Naive thymus-derived CD8-positive, alpha-beta T cell (primary cell): ENCODE results near the gene GATA5. TPM values are rescaled to one million over a fixed set of nuclear protein-coding genes. Genes with fewer than 3 reads are reported as not detected.
A peak's percentile ranks its signal among the peaks of the same experiment; 100 is the strongest.

Experiments
- ATAC-seq, 2 donors: fragments of 150-1000 bp; cut with Tn5 transposase in 1 of 2; sonication (Bioruptor Pico), chemical (Tn5 transposase) in 1 of 2; 1 replicate in 1 of 2; 2 replicates in 1 of 2; pipeline ENCODE4 v1.10.0; 2021; ENCODE audit warnings: mild to moderate bottlenecking in 2 of 2, moderate library complexity in 2 of 2
- POLR2A ChIA-PET: fragments of 350-600 bp; sonication (Branson Sonifier 250); formaldehyde crosslinking; loops from one replicate; lab custom pipeline; 2021; ENCODE audit warnings: antibody characterized with exemption; lab: Charles Lee
- DNase-seq, 10 donors: peaks; one replicate each; pipeline versions ENCODE4 v3.0.0 to v3.0.0-alpha.2; 2020 to 2022
- H3K27ac Mint-ChIP-seq, 10 donors: one replicate each; pipeline ENCODE4 v1.8.0; 2020 to 2022; ENCODE audit warnings: mild to moderate bottlenecking in 10 of 10, mixed read lengths in 10 of 10, moderate library complexity in 4 of 10, inconsistent platforms in 1 of 10
- H3K27me3 Mint-ChIP-seq, 5 donors: one replicate each; pipeline ENCODE4 v1.8.0; 2021 to 2022; ENCODE audit warnings: mixed read lengths in 5 of 5
- H3K36me3 Mint-ChIP-seq, 3 donors: one replicate each; pipeline ENCODE4 v1.8.0; 2020 to 2022; ENCODE audit warnings: mixed read lengths in 3 of 3, mild to moderate bottlenecking in 2 of 3, inconsistent platforms in 1 of 3
- H3K4me1 Mint-ChIP-seq, 4 donors: one replicate each; pipeline ENCODE4 v1.8.0; 2021 to 2022; ENCODE audit warnings: mixed read lengths in 4 of 4
- H3K4me3 Mint-ChIP-seq, 10 donors: one replicate each; pipeline ENCODE4 v1.8.0; 2020 to 2022; ENCODE audit warnings: mild to moderate bottlenecking in 10 of 10, mixed read lengths in 10 of 10, moderate library complexity in 6 of 10, inconsistent platforms in 1 of 10
- H3K9me3 Mint-ChIP-seq, 9 donors: one replicate each; pipeline ENCODE4 v1.8.0; 2020 to 2022; ENCODE audit warnings: mixed read lengths in 9 of 9, mild to moderate bottlenecking in 3 of 9, inconsistent platforms in 1 of 9, moderate library complexity in 1 of 9
- polyA plus RNA-seq, 3 donors: library from polyadenylated mRNA; unstranded; fragments of 300-500 nt; fragmentation: Illumina TruSeq; gene quantifications; one replicate each; pipeline ENCODE4 v1.2.3, GENCODE V29; 2021
- total RNA-seq, 8 experiments: library from RNA in 2 of 8; stranded (reverse) in 2 of 8; gene quantifications; one replicate each; pipeline ENCODE4 v1.2.3 and lab custom pipeline; 2021 to 2026

Gene GATA5
- total and polyA plus RNA-seq, 5 experiments from 2014 or later = not detected

- Mint-ChIP-seq H3K9me3 (no peaks in the 10 kb centered on the region), H3K4me1 (no peaks in the 10 kb centered on the region), H3K27ac (no peak overlapping the region), H3K27me3 (peaks cover 0 to 10% (median under 1%) of the 10 kb centered on the region in 5 donors), H3K36me3 (no peaks in the 10 kb centered on the region), H3K4me3 (no peak overlapping the region)
- DNase-seq = no peak
- POLR2A ChIA-PET = no interaction called here
- no peak for ATAC-seq
Observed at GRCh38 chr20:62464425-62464770, 11.4 kb downstream of the GATA5 start.

GRCh38 chr20:62463651-62464424 is 12.0 kb downstream of the GATA5 start:
- no peak for ATAC-seq
- no peak overlapping the region for H3K4me3 Mint-ChIP-seq

GRCh38 chr20:62462976-62463592 is 12.7 kb downstream of the GATA5 start:
- H3K36me3 Mint-ChIP-seq = no peaks in the 10 kb centered on the region
- H3K4me1 Mint-ChIP-seq = no peaks in the 10 kb centered on the region
- ATAC-seq (no peak), DNase-seq (no peak)
- H3K4me3 Mint-ChIP-seq = no peak overlapping the region
- H3K27ac Mint-ChIP-seq = no peak overlapping the region
- POLR2A ChIA-PET = no interaction called here
- H3K27me3 Mint-ChIP-seq = peaks cover 0 to 10% (median 3%) of the 10 kb centered on the region in 5 donors
- H3K9me3 Mint-ChIP-seq = no peaks in the 10 kb centered on the region

More at GRCh38 chr20:62463651-62464424, 12.0 kb downstream of the GATA5 start:
- H3K36me3 Mint-ChIP-seq = no peaks in the 10 kb centered on the region
- no peaks in the 10 kb centered on the region for H3K9me3 Mint-ChIP-seq
- no peaks in the 10 kb centered on the region for H3K4me1 Mint-ChIP-seq
- POLR2A ChIA-PET = no interaction called here
- H3K27ac Mint-ChIP-seq = no peak overlapping the region
- no peak for DNase-seq
- peaks cover 0 to 5% (median 0%) of the 10 kb centered on the region in 5 donors for H3K27me3 Mint-ChIP-seq

GRCh38 chr20:62461834-62462233 is 14.0 kb downstream of the GATA5 start:
- no peak overlapping the region for H3K27ac Mint-ChIP-seq
- H3K36me3 Mint-ChIP-seq = no peaks in the 10 kb centered on the region
- H3K27me3 Mint-ChIP-seq = peaks cover 0 to 17% (median 3%) of the 10 kb centered on the region in 5 donors
- DNase-seq (no peak), ATAC-seq (no peak)
- no peak overlapping the region for H3K4me3 Mint-ChIP-seq
- H3K4me1 Mint-ChIP-seq = no peaks in the 10 kb centered on the region
- POLR2A ChIA-PET = no interaction called here
- no peaks in the 10 kb centered on the region for H3K9me3 Mint-ChIP-seq

GRCh38 chr20:62461157-62461556 is 14.6 kb downstream of the GATA5 start:
- H3K36me3 Mint-ChIP-seq = no peaks in the 10 kb centered on the region
- H3K27me3 Mint-ChIP-seq = peaks cover 2 to 17% (median 5%) of the 10 kb centered on the region in 5 donors
- ATAC-seq (no peak), DNase-seq (no peak)
- POLR2A ChIA-PET = no interaction called here
- no peak overlapping the region for H3K27ac Mint-ChIP-seq
- no peak overlapping the region for H3K4me3 Mint-ChIP-seq
- no peaks in the 10 kb centered on the region for H3K4me1 Mint-ChIP-seq
- H3K9me3 Mint-ChIP-seq = no peaks in the 10 kb centered on the region

GRCh38 chr20:62460678-62461077 is 15.1 kb downstream of the GATA5 start:
- H3K9me3 Mint-ChIP-seq = no peaks in the 10 kb centered on the region

GRCh38 chr20:62459488-62459887 is 16.3 kb downstream of the GATA5 start:
- H3K36me3 Mint-ChIP-seq = no peaks in the 10 kb centered on the region
- H3K9me3 Mint-ChIP-seq = no peaks in the 10 kb centered on the region
- peaks cover 2 to 17% (median 6%) of the 10 kb centered on the region in 5 donors for H3K27me3 Mint-ChIP-seq
- H3K4me1 Mint-ChIP-seq = no peaks in the 10 kb centered on the region
- no peak overlapping the region for H3K4me3 Mint-ChIP-seq
- H3K27ac Mint-ChIP-seq = no peak overlapping the region
- DNase-seq (no peak), ATAC-seq (no peak)
- POLR2A ChIA-PET = no interaction called here

More at GRCh38 chr20:62460678-62461077, 15.1 kb downstream of the GATA5 start:
- DNase-seq (no peak), ATAC-seq (no peak)
- Mint-ChIP-seq H3K4me1 (no peaks in the 10 kb centered on the region), H3K27me3 (peaks cover 2 to 17% (median 6%) of the 10 kb centered on the region in 5 donors), H3K36me3 (no peaks in the 10 kb centered on the region), H3K27ac (no peak overlapping the region), H3K4me3 (no peak overlapping the region)
- POLR2A ChIA-PET = no interaction called here

- H3K27ac Mint-ChIP-seq = peak overlapping the region in 1 of 10 donors; percentile 67
- no peak for ATAC-seq
- no peaks in the 10 kb centered on the region for H3K36me3 Mint-ChIP-seq
- DNase-seq = no peak
- POLR2A ChIA-PET = no interaction called here
- peaks cover 2 to 17% (median 6%) of the 10 kb centered on the region in 5 donors for H3K27me3 Mint-ChIP-seq
- H3K4me3 Mint-ChIP-seq = no peak overlapping the region
- no peaks in the 10 kb centered on the region for H3K9me3 Mint-ChIP-seq
- no peaks in the 10 kb centered on the region for H3K4me1 Mint-ChIP-seq
Observed at GRCh38 chr20:62458275-62459251, 17.2 kb downstream of the GATA5 start.

GRCh38 chr20:62457831-62458230 is 18.0 kb downstream of the GATA5 start:
- DNase-seq (no peak), ATAC-seq (no peak)
- H3K4me3 Mint-ChIP-seq = no peak overlapping the region
- H3K27me3 Mint-ChIP-seq = peaks cover 2 to 17% (median 6%) of the 10 kb centered on the region in 5 donors
- no peak overlapping the region for H3K27ac Mint-ChIP-seq
- no peaks in the 10 kb centered on the region for H3K36me3 Mint-ChIP-seq
- no peaks in the 10 kb centered on the region for H3K9me3 Mint-ChIP-seq
- POLR2A ChIA-PET = no interaction called here
- H3K4me1 Mint-ChIP-seq = no peaks in the 10 kb centered on the region

- Mint-ChIP-seq H3K27me3 (peaks cover 2 to 17% (median 6%) of the 10 kb centered on the region in 5 donors), H3K36me3 (no peaks in the 10 kb centered on the region), H3K4me1 (no peaks in the 10 kb centered on the region), H3K9me3 (no peaks in the 10 kb centered on the region), H3K27ac (no peak overlapping the region), H3K4me3 (no peak overlapping the region)
- ATAC-seq (no peak), DNase-seq (no peak)
- POLR2A ChIA-PET = interaction anchor here (0.6 kb wide), 1 partner anchor 13 kb away, joined by 3 read pairs; no protein-coding TSS in a partner anchor
Observed at GRCh38 chr20:62457098-62457497, 18.7 kb downstream of the GATA5 start.

GRCh38 chr20:62455929-62456328 is 19.9 kb downstream of the GATA5 start:
- no peaks in the 10 kb centered on the region for H3K36me3 Mint-ChIP-seq

GRCh38 chr20:62454904-62455636 is 20.7 kb downstream of the GATA5 start:
- Mint-ChIP-seq H3K4me3 (no peak overlapping the region), H3K36me3 (no peaks in the 10 kb centered on the region), H3K9me3 (no peaks in the 10 kb centered on the region), H3K27me3 (peaks cover 2 to 17% (median 6%) of the 10 kb centered on the region in 5 donors), H3K4me1 (no peaks in the 10 kb centered on the region), H3K27ac (no peak overlapping the region)
- ATAC-seq = no peak
- POLR2A ChIA-PET = no interaction called here
- no peak for DNase-seq

More at GRCh38 chr20:62455929-62456328, 19.9 kb downstream of the GATA5 start:
- Mint-ChIP-seq H3K4me1 (no peaks in the 10 kb centered on the region), H3K4me3 (no peak overlapping the region), H3K27ac (no peak overlapping the region), H3K9me3 (no peaks in the 10 kb centered on the region), H3K27me3 (peaks cover 2 to 17% (median 6%) of the 10 kb centered on the region in 5 donors)
- ATAC-seq = no peak
- no peak for DNase-seq
- POLR2A ChIA-PET = no interaction called here
